Stimulated activated CD8-positive, alpha-beta memory T cell treated with anti-CD3 and anti-CD28 coated beads, Interleukin-7, amount 100 ng/mL, for 1 hour (primary cell): ENCODE measurements around the gene PAFAH1B2.
"Not testable (repeated sequence)": the region's sequence is repeated elsewhere in the genome, so short reads cannot be mapped to it uniquely, and the experiment has no call there.

Experiments used
- DNase-seq, 2 donors: peaks; one replicate each; pipeline ENCODE4 v3.0.0-alpha.2; 2020; ENCODE audit warnings: low read depth in 2 of 2

Gene PAFAH1B2

GRCh38 chr11:117143871-117144476, at the start of gene PAFAH1B2:
Gene PAFAH1B2, plus strand, starts transcription at chr11:117144287. Its CDS starts 8,161 bp downstream, at chr11:117152448.
- DNase-seq = peak; percentile 86 to 87

- no peak for DNase-seq
Observed at GRCh38 chr11:117094776-117095175, 49.3 kb upstream of the PAFAH1B2 start.

- no peak for DNase-seq
Observed at GRCh38 chr11:117095284-117096161, 48.6 kb upstream of the PAFAH1B2 start.

GRCh38 chr11:117096201-117096991, 47.7 kb upstream of the PAFAH1B2 start:
- no peak for DNase-seq

GRCh38 chr11:117097014-117097388, 47.1 kb upstream of the PAFAH1B2 start:
- no peak for DNase-seq

- DNase-seq = no peak
Observed at GRCh38 chr11:117097389-117098268, 46.5 kb upstream of the PAFAH1B2 start.

- peak; percentile 83 to 96 for DNase-seq
Observed at GRCh38 chr11:117098269-117099232, 45.5 kb upstream of the PAFAH1B2 start, which contains the start of gene SIK3. Gene SIK3, minus strand, starts transcription at chr11:117098428. Its CDS starts 13 bp downstream, at chr11:117098415.

- DNase-seq = no peak
Observed at GRCh38 chr11:117099696-117100095, 44.4 kb upstream of the PAFAH1B2 start.

- DNase-seq = no peak
Observed at GRCh38 chr11:117100556-117100955, 43.5 kb upstream of the PAFAH1B2 start.

GRCh38 chr11:117107701-117108590, 36.1 kb upstream of the PAFAH1B2 start:
- no peak for DNase-seq

GRCh38 chr11:117110294-117110950, 33.7 kb upstream of the PAFAH1B2 start:
- no peak for DNase-seq

- DNase-seq = not testable (repeated sequence)
Observed at GRCh38 chr11:117112497-117112896, 31.6 kb upstream of the PAFAH1B2 start.

GRCh38 chr11:117112939-117113338, 31.1 kb upstream of the PAFAH1B2 start:
- DNase-seq = not testable (repeated sequence)

GRCh38 chr11:117117681-117118080, 26.4 kb upstream of the PAFAH1B2 start:
- no peak for DNase-seq

- no peak for DNase-seq
Observed at GRCh38 chr11:117121176-117121575, 22.9 kb upstream of the PAFAH1B2 start.

GRCh38 chr11:117122556-117122955, 21.5 kb upstream of the PAFAH1B2 start:
- DNase-seq = no peak

- no peak for DNase-seq
Observed at GRCh38 chr11:117126223-117126965, 17.7 kb upstream of the PAFAH1B2 start.
